GM12878 (cell line): ENCODE data around the gene C19orf47. TPM values are rescaled to one million over a fixed set of nuclear protein-coding genes. Genes with fewer than 3 reads are reported as not detected.

Experiments used
- ATAC-seq: fragments of 200-7000 bp; cut with Tn5 transposase; 3 replicates; pipeline ENCODE4 v1.9.1; 2020; ENCODE audit warnings: mild to moderate bottlenecking, moderate library complexity
- BruUV-seq: library from RNA; stranded (reverse); fragments of 400-500 nt; replicated peaks from 2 replicates; lab custom pipeline; 2021; lab: Mats Ljungman, UMichigan
- CTCF ChIA-PET: fragments of 300-600 bp; sonication (Branson Sonifier 250); formaldehyde crosslinking; extraction: SDS; loops from one replicate; lab custom pipeline; 2021; ENCODE audit warnings: inconsistent platforms; lab: Yijun Ruan, JAX
- POLR2A ChIA-PET: fragments of 350-600 bp; formaldehyde crosslinking; extraction: SDS; loops from one replicate; lab custom pipeline; 2021; ENCODE audit warnings: inconsistent platforms; lab: Charles Lee
- RAD21 ChIA-PET: fragments of 300-600 bp; sonication (Branson Sonifier 250); formaldehyde crosslinking; loops from one replicate; lab custom pipeline; 2023; ENCODE audit warnings: antibody characterized with exemption; ENCODE audit not compliant: unreplicated experiment; lab: Charles Lee
- SMC1A ChIA-PET: fragments of 300-600 bp; sonication (Branson Sonifier 250); formaldehyde crosslinking; loops from one replicate; lab custom pipeline; 2023; ENCODE audit not compliant: unreplicated experiment, uncharacterized antibody; lab: Charles Lee
- DNase-seq: peaks from one replicate; pipeline ENCODE4 v3.0.0-alpha.2; 2011; ENCODE audit warnings: low read depth, low spot score
- FAIRE-seq: peaks from 3 replicates; lab custom pipeline; 2011; peaks lifted over from hg19 to GRCh38; lab: Jason Lieb, UNC
- H2AFZ ChIP-seq: 2 replicates; pipeline ENCODE4 v1.6.0; 2011; ENCODE audit warnings: low read depth, low read length, control low read depth; ENCODE audit not compliant: control insufficient read depth
- H3K27ac ChIP-seq: 2 replicates; pipeline ENCODE4 v1.5.1; 2011; ENCODE audit warnings: control low read depth; ENCODE audit not compliant: control insufficient read depth, insufficient read depth
- H3K27me3 ChIP-seq, 2 experiments: replicated peaks in 1 of 2; 2 replicates each; pipeline versions ENCODE4 v1.6.0 to v1.6.1; 2011; ENCODE audit warnings: low read length in 1 of 2; ENCODE audit not compliant: control insufficient read depth in 2 of 2, insufficient read depth in 2 of 2
- H3K36me3 ChIP-seq, 2 experiments: 2 replicates each; pipeline ENCODE4 v1.5.1; 2011; ENCODE audit warnings: low read length in 1 of 2; ENCODE audit not compliant: control insufficient read depth in 2 of 2, insufficient read depth in 2 of 2
- H3K4me1 ChIP-seq: 2 replicates; pipeline ENCODE4 v1.6.1; 2011; ENCODE audit warnings: mild to moderate bottlenecking, low read length, moderate library complexity, mixed read lengths; ENCODE audit not compliant: control insufficient read depth, insufficient read depth
- H3K4me2 ChIP-seq: 2 replicates; pipeline ENCODE4 v1.6.0; 2011; ENCODE audit warnings: control low read depth; ENCODE audit not compliant: control insufficient read depth, insufficient read depth
- H3K4me3 ChIP-seq: fragments of 200-600 bp; sonication (generic); 2 replicates; pipeline ENCODE4 v1.5.1; 2016
- H3K79me2 ChIP-seq: 2 replicates; pipeline ENCODE4 v1.6.0; 2011; ENCODE audit warnings: low read length; ENCODE audit not compliant: control insufficient read depth, insufficient read depth
- H3K9ac ChIP-seq: 2 replicates; pipeline ENCODE4 v1.8.0; 2011; ENCODE audit warnings: low read length, control low read depth, mixed read lengths; ENCODE audit not compliant: control insufficient read depth, insufficient read depth
- H3K9me3 ChIP-seq: replicated peaks from 3 replicates; pipeline ENCODE4 v1.5.1; 2011; ENCODE audit warnings: mild to moderate bottlenecking, low read length; ENCODE audit not compliant: control insufficient read depth, insufficient read depth
- H4K20me1 ChIP-seq: 2 replicates; pipeline ENCODE4 v1.6.0; 2011; ENCODE audit not compliant: control insufficient read depth, insufficient read depth
- BACH1 ChIP-seq: fragments of 450-650 bp; IDR thresholded peaks from 2 replicates; pipeline ENCODE4 v1.6.1; 2017; ENCODE audit warnings: mild to moderate bottlenecking, borderline replicate concordance
- BRCA1 ChIP-seq: IDR thresholded peaks from 2 replicates; pipeline ENCODE4 v1.6.1; 2011; ENCODE audit warnings: low read depth, low read length, improper control_type of control experiment
- HDAC2 ChIP-seq: fragments of 200-600 bp; sonication (generic); IDR thresholded peaks from 2 replicates; pipeline ENCODE4 v1.6.1; 2017
- NFXL1 ChIP-seq: fragments of 450-650 bp; IDR thresholded peaks from 2 replicates; pipeline ENCODE4 v1.6.1; 2017; ENCODE audit warnings: antibody characterized with exemption, mild to moderate bottlenecking, borderline replicate concordance
- SPI1 ChIP-seq: IDR thresholded peaks from 2 replicates; pipeline ENCODE4 v1.6.1; 2011; ENCODE audit warnings: low read depth, mild to moderate bottlenecking, low read length, moderate library complexity, borderline replicate concordance; ENCODE audit not compliant: insufficient read depth
- SREBF1 ChIP-seq: IDR thresholded peaks from 2 replicates; pipeline ENCODE4 v1.6.1; 2012; ENCODE audit warnings: mild to moderate bottlenecking, low read length
- SUZ12 ChIP-seq: fragments of 200-600 bp; sonication (generic); IDR thresholded peaks from one replicate; pipeline ENCODE4 v1.6.1; 2018; ENCODE audit warnings: antibody characterized with exemption, mild to moderate bottlenecking; ENCODE audit not compliant: unreplicated experiment
- USF2 ChIP-seq: IDR thresholded peaks from 2 replicates; pipeline ENCODE4 v1.6.1; 2011; ENCODE audit warnings: low read depth, low read length, improper control_type of control experiment, borderline replicate concordance
- YBX1 ChIP-seq: fragments of 450-650 bp; IDR thresholded peaks from 2 replicates; pipeline ENCODE4 v1.6.1; 2016; ENCODE audit warnings: antibody characterized with exemption
- ZBED1 ChIP-seq: IDR thresholded peaks from 2 replicates; pipeline ENCODE4 v1.6.1; 2016; ENCODE audit warnings: borderline replicate concordance
- ZZZ3 ChIP-seq: IDR thresholded peaks from 2 replicates; pipeline ENCODE4 v1.6.1; 2011; ENCODE audit warnings: low read depth; ENCODE audit not compliant: control insufficient read depth, insufficient read length
- whole genome bisulfite sequencing: methylation state at CpG from one replicate; pipeline ENCODE4 v1.1.6; 2016; ENCODE audit warnings: low lambda C conversion rate; ENCODE audit not compliant: insufficient replicate concordance, insufficient coverage; ENCODE audit errors: missing lambda C conversion rate; 5-methylcytosine and 5-hydroxymethylcytosine counted together
- in situ Hi-C: fragments of 300-500 bp; cut with MboI; formaldehyde crosslinking; loops from 9 replicates; pipeline ENCODE4 v1.14.3; 2018; ENCODE audit warnings: mixed read lengths
- intact Hi-C: fragments of 100-400 bp; cut with micrococcal nuclease; formaldehyde crosslinking; loops from one replicate; pipeline ENCODE4 v1.14.2; 2022; ENCODE audit not compliant: unreplicated experiment
- polyA plus RNA-seq, 11 experiments: library from polyadenylated mRNA; depleted of rRNA in 4 of 11; unstranded in 6 of 11; stranded (reverse) in 5 of 11; fragments of >200 nt; fragmentation: Nextera tagmentation in 4 of 11; fragmentation: Illumina TruSeq in 1 of 11; extraction: Ambion mirVana in 4 of 11; extraction: Trizol in 1 of 11; gene quantifications; 1 replicate in 1 of 11; 2 replicates in 10 of 11; pipeline versions ENCODE4 v1.2.1 to v1.2.3, GENCODE V29; 2011 to 2016; ENCODE audit warnings: inconsistent platforms in 2 of 11, missing spikeins in 2 of 11, low read depth in 1 of 11
- total RNA-seq, 4 experiments: library from RNA; depleted of rRNA in 3 of 4; stranded (reverse); fragments of >200 nt in 3 of 4; fragmentation: Illumina TruSeq in 1 of 4; extraction: Trizol in 1 of 4; gene quantifications; 2 replicates each; pipeline versions ENCODE4 v1.2.1 to v1.2.3, GENCODE V29; 2013 to 2021
- TF ChIP-seq, protein P1 (sequence below): IDR thresholded peaks from 2 replicates; pipeline ENCODE4 v1.6.1; 2012; ENCODE audit warnings: low read depth, low read length, improper control_type of control experiment
- TF ChIP-seq, protein P2 (sequence below): fragments of 450-650 bp; IDR thresholded peaks from 2 replicates; pipeline ENCODE4 v1.6.1; 2016; ENCODE audit warnings: mild to moderate bottlenecking

C19orf47 gene
- total and polyA plus RNA-seq, 10 of the 15 experiments (the other 5 are each of a cell fraction or from before 2014, with no cell fraction given): 0.11 to 29.1 (median 20.2) TPM

- intact Hi-C loops: no loop called here
- H3K36me3 ChIP-seq: no peaks in the 10 kb centered on the region
- ChIA-PET SMC1A (interaction anchor here (0.9 to 1.4 kb wide), 3 partner anchors 24 to 59 kb away, joined by 3 to 4 read pairs (median 3); no protein-coding TSS in a partner anchor), POLR2A (no interaction called here), RAD21 (interaction anchor here (0.7 kb wide), 1 partner anchor 211 kb away, joined by 3 read pairs; no protein-coding TSS in a partner anchor), CTCF (interaction anchor here (0.6 to 1.0 kb wide), 2 partner anchors 103 to 175 kb away, joined by 3 to 4 read pairs; no protein-coding TSS in a partner anchor)
- H3K9ac ChIP-seq: no peak overlapping the region
- DNase-seq (no peak), ATAC-seq (no peak), FAIRE-seq (no peak)
- H3K4me3 ChIP-seq: no peak overlapping the region
- no TSS peak for BruUV-seq
- H3K4me2 ChIP-seq: no peak overlapping the region
- H3K27ac ChIP-seq: no peak overlapping the region
- TF ChIP-seq NFXL1 (no peak), ZZZ3 (no peak)
- TF ChIP-seq, protein P1, sequence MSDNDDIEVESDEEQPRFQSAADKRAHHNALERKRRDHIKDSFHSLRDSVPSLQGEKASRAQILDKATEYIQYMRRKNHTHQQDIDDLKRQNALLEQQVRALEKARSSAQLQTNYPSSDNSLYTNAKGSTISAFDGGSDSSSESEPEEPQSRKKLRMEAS: no peak
- H3K79me2 ChIP-seq: no peaks in the 10 kb centered on the region
- H3K4me1 ChIP-seq: peaks cover 5% of the 10 kb centered on the region
- no peak overlapping the region for H2AFZ ChIP-seq
- no peaks in the 10 kb centered on the region for H3K27me3 ChIP-seq
- H4K20me1 ChIP-seq: no peaks in the 10 kb centered on the region
- in situ Hi-C loops: no loop called here
- 67% methylated on average over 14 of the region's 14 CpGs for WGBS
- H3K9me3 ChIP-seq: no peaks in the 10 kb centered on the region
Observed at GRCh38 chr19:40395956-40396355, 47.8 kb upstream of the C19orf47 start.

DNA sequence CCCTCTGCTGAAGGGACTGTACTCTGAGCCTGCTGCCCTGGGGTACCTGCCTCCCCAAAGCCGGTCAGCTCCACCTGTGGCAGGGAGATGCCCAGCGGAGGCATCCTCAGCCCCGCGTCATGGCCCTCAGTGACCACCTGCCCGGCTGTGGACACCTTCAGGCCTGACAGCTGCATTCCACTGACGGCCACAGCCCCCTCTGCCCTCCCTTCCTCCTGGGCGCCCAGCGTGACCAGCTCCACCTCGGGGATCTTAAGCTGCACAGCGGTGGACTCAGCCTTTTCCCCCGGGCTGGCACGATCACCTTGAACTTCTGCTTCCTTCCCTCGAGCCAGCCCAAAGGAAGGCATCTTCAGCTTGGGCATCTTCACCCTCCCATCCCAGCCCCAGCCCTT is 46.6 kb upstream of the C19orf47 start:
- FAIRE-seq: no peak
- ATAC-seq: no peak
- H3K9me3 ChIP-seq: no peaks in the 10 kb centered on the region
- DNase-seq: no peak
- H3K27me3 ChIP-seq: no peaks in the 10 kb centered on the region
- H3K79me2 ChIP-seq: no peaks in the 10 kb centered on the region
- intact Hi-C loops: no loop called here
- no peaks in the 10 kb centered on the region for H3K36me3 ChIP-seq
- ChIA-PET RAD21 (no interaction called here), POLR2A (no interaction called here), CTCF (interaction anchor here (0.9 kb wide), 1 partner anchor 26 kb away, joined by 4 read pairs; no protein-coding TSS in a partner anchor), SMC1A (interaction anchor here (1.3 to 1.4 kb wide), 2 partner anchors 26 to 39 kb away, joined by 3 to 4 read pairs; no protein-coding TSS in a partner anchor)
- BruUV-seq: no TSS peak
- H3K4me3 ChIP-seq: no peak overlapping the region
- H3K4me1 ChIP-seq: peaks cover 5% of the 10 kb centered on the region
- 52% methylated on average over 11 of the region's 13 CpGs for WGBS
- no peaks in the 10 kb centered on the region for H4K20me1 ChIP-seq
- H3K4me2 ChIP-seq: no peak overlapping the region
- in situ Hi-C loops: no loop called here
- H3K27ac ChIP-seq: no peak overlapping the region
- H3K9ac ChIP-seq: no peak overlapping the region
- no peak overlapping the region for H2AFZ ChIP-seq
- no peak for TF ChIP-seq BRCA1
- TF ChIP-seq ZBED1: no peak
- TF ChIP-seq USF2: no peak
- TF ChIP-seq SREBF1: no peak
- TF ChIP-seq BACH1: no peak
- TF ChIP-seq HDAC2: no peak
- TF ChIP-seq SUZ12: no peak
- TF ChIP-seq YBX1: no peak
- TF ChIP-seq, protein P2, sequence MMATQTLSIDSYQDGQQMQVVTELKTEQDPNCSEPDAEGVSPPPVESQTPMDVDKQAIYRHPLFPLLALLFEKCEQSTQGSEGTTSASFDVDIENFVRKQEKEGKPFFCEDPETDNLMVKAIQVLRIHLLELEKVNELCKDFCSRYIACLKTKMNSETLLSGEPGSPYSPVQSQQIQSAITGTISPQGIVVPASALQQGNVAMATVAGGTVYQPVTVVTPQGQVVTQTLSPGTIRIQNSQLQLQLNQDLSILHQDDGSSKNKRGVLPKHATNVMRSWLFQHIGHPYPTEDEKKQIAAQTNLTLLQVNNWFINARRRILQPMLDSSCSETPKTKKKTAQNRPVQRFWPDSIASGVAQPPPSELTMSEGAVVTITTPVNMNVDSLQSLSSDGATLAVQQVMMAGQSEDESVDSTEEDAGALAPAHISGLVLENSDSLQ: no peak
- no peak for TF ChIP-seq SPI1
